ENCODE data around the gene BET1L. TPM values are rescaled to one million over a fixed set of nuclear protein-coding genes. Genes with fewer than 3 reads are reported as not detected.
"Not testable (repeated sequence)": the region's sequence is repeated elsewhere in the genome, so short reads cannot be mapped to it uniquely, and the experiment has no call there.

Gene BET1L
- total and polyA plus RNA-seq, 4 experiments from 2014 or later: 61.9 to 129 (median 93.2) TPM

GRCh38 chr11:223884-224283, 16.7 kb upstream of the BET1L start:
- H3K4me3 Mint-ChIP-seq: no peak overlapping the region
- intact Hi-C loops (cut with micrococcal nuclease): no loop called here
- H3K27ac Mint-ChIP-seq: no peak overlapping the region
- H3K9me3 ChIP-seq (ENCODE audit: control insufficient read depth in 1 of 2, low read length in 2 of 2): no peaks in the 10 kb centered on the region
- H3K27ac ChIP-seq (ENCODE audit: low read depth, low read length): no peak overlapping the region
- H3K4me3 ChIP-seq (ENCODE audit: low read length in 2 of 2): no peak overlapping the region
- peaks cover 4% of the 10 kb centered on the region for H3K36me3 ChIP-seq (ENCODE audit: insufficient read depth, low read length)
- peaks cover 0 to 1% (median 0%) of the 10 kb centered on the region in 8 donors for H3K9me3 Mint-ChIP-seq
- no peaks in the 10 kb centered on the region for H3K27me3 ChIP-seq (ENCODE audit: insufficient read depth, low read length)
- peaks cover 25% of the 10 kb centered on the region in 2 donors for H3K36me3 Mint-ChIP-seq
- H3K4me1 ChIP-seq (ENCODE audit: insufficient read depth, low read length): no peaks in the 10 kb centered on the region
- DNase-seq: no peak
- peaks cover 0 to 10% (median 5%) of the 10 kb centered on the region in 4 donors for H3K4me1 Mint-ChIP-seq
- POLR2A ChIA-PET (ENCODE audit: partially characterized antibody): interaction anchor here (1.1 to 2.8 kb wide), 2 partner anchors 8 to 15 kb away, joined by 5 to 9 read pairs; no protein-coding TSS in a partner anchor
- no peaks in the 10 kb centered on the region for H3K27me3 Mint-ChIP-seq
- CTCF ChIA-PET (ENCODE audit: partially characterized antibody): no interaction called here

- ChIA-PET CTCF (ENCODE audit: partially characterized antibody) (interaction anchor here (0.9 kb wide), 1 partner anchor 25 kb away, joined by 3 read pairs; no protein-coding TSS in a partner anchor), POLR2A (ENCODE audit: partially characterized antibody) (interaction anchor here (1.5 to 2.8 kb wide), 2 partner anchors 11 to 15 kb away, joined by 5 to 9 read pairs; no protein-coding TSS in a partner anchor)
- intact Hi-C loops (cut with micrococcal nuclease): no loop called here
Observed at GRCh38 chr11:223026-223789, 16.0 kb upstream of the BET1L start.

GRCh38 chr11:221998-222789, 15.0 kb upstream of the BET1L start:
- intact Hi-C loops (cut with micrococcal nuclease): no loop called here
- ChIA-PET CTCF (ENCODE audit: partially characterized antibody) (interaction anchor here (0.9 kb wide), 1 partner anchor 26 kb away, joined by 3 read pairs; no protein-coding TSS in a partner anchor), POLR2A (ENCODE audit: partially characterized antibody) (interaction anchor here (1.5 to 2.8 kb wide), 2 partner anchors 10 to 14 kb away, joined by 5 to 9 read pairs; no protein-coding TSS in a partner anchor)
- peaks cover 25 to 27% of the 10 kb centered on the region in 2 donors for H3K36me3 Mint-ChIP-seq
- H3K27ac ChIP-seq (ENCODE audit: low read depth, low read length): no peak overlapping the region
- DNase-seq: no peak
- H3K4me3 ChIP-seq (ENCODE audit: low read length in 2 of 2): no peak overlapping the region
- no peaks in the 10 kb centered on the region for H3K4me1 ChIP-seq (ENCODE audit: insufficient read depth, low read length)
- peaks cover 0 to 3% (median 0%) of the 10 kb centered on the region in 8 donors for H3K9me3 Mint-ChIP-seq
- peak overlapping the region in 1 of 7 donors; percentile 15 for H3K27ac Mint-ChIP-seq
- H3K27me3 Mint-ChIP-seq: no peaks in the 10 kb centered on the region
- H3K4me1 Mint-ChIP-seq: peaks cover 0 to 4% (median 3%) of the 10 kb centered on the region in 4 donors
- no peaks in the 10 kb centered on the region for H3K27me3 ChIP-seq (ENCODE audit: insufficient read depth, low read length)
- no peaks in the 10 kb centered on the region for H3K9me3 ChIP-seq (ENCODE audit: control insufficient read depth in 1 of 2, low read length in 2 of 2)
- H3K4me3 Mint-ChIP-seq: no peak overlapping the region
- H3K36me3 ChIP-seq (ENCODE audit: insufficient read depth, low read length): peaks cover 4% of the 10 kb centered on the region

More at GRCh38 chr11:223026-223789, 16.0 kb upstream of the BET1L start:
- Mint-ChIP-seq H3K27ac (peak overlapping the region in 1 of 7 donors; percentile 15), H3K4me3 (no peak overlapping the region), H3K27me3 (no peaks in the 10 kb centered on the region), H3K4me1 (peaks cover 0 to 7% (median 3%) of the 10 kb centered on the region in 4 donors), H3K36me3 (peaks cover 20 to 25% of the 10 kb centered on the region in 2 donors), H3K9me3 (peaks cover 0 to 1% (median 0%) of the 10 kb centered on the region in 8 donors)
- no peak overlapping the region for H3K4me3 ChIP-seq (ENCODE audit: low read length in 2 of 2)
- no peak overlapping the region for H3K27ac ChIP-seq (ENCODE audit: low read depth, low read length)
- H3K27me3 ChIP-seq (ENCODE audit: insufficient read depth, low read length): no peaks in the 10 kb centered on the region
- H3K36me3 ChIP-seq (ENCODE audit: insufficient read depth, low read length): peaks cover 4% of the 10 kb centered on the region
- no peaks in the 10 kb centered on the region for H3K9me3 ChIP-seq (ENCODE audit: control insufficient read depth in 1 of 2, low read length in 2 of 2)
- H3K4me1 ChIP-seq (ENCODE audit: insufficient read depth, low read length): no peaks in the 10 kb centered on the region
- DNase-seq: no peak

GRCh38 chr11:221539-221938, 14.3 kb upstream of the BET1L start:
- Mint-ChIP-seq H3K27ac (no peak overlapping the region), H3K27me3 (no peaks in the 10 kb centered on the region), H3K36me3 (peaks cover 25 to 27% of the 10 kb centered on the region in 2 donors), H3K4me1 (peaks cover 0 to 4% (median 3%) of the 10 kb centered on the region in 4 donors), H3K4me3 (no peak overlapping the region), H3K9me3 (peaks cover 0 to 3% (median 0%) of the 10 kb centered on the region in 8 donors)
- ChIA-PET POLR2A (ENCODE audit: partially characterized antibody) (no interaction called here), CTCF (ENCODE audit: partially characterized antibody) (no interaction called here)
- Histone ChIP-seq H3K36me3 (ENCODE audit: insufficient read depth, low read length) (peaks cover 4% of the 10 kb centered on the region), H3K27me3 (ENCODE audit: insufficient read depth, low read length) (no peaks in the 10 kb centered on the region), H3K4me1 (ENCODE audit: insufficient read depth, low read length) (no peaks in the 10 kb centered on the region), H3K4me3 (ENCODE audit: low read length in 2 of 2) (no peak overlapping the region), H3K27ac (ENCODE audit: low read depth, low read length) (no peak overlapping the region), H3K9me3 (ENCODE audit: control insufficient read depth in 1 of 2, low read length in 2 of 2) (no peaks in the 10 kb centered on the region)
- intact Hi-C loops (cut with micrococcal nuclease): no loop called here
- no peak for DNase-seq

- intact Hi-C loops (cut with micrococcal nuclease); H3K27me3 Mint-ChIP-seq; H3K27ac Mint-ChIP-seq; DNase-seq; H3K4me3 ChIP-seq (ENCODE audit: low read length in 2 of 2); H3K9me3 ChIP-seq (ENCODE audit: control insufficient read depth in 1 of 2, low read length in 2 of 2); H3K27me3 ChIP-seq (ENCODE audit: insufficient read depth, low read length); CTCF ChIA-PET (ENCODE audit: partially characterized antibody); H3K4me1 ChIP-seq (ENCODE audit: insufficient read depth, low read length); H3K27ac ChIP-seq (ENCODE audit: low read depth, low read length); H3K9me3 Mint-ChIP-seq; H3K4me1 Mint-ChIP-seq; H3K4me3 Mint-ChIP-seq; POLR2A ChIA-PET (ENCODE audit: partially characterized antibody); H3K36me3 ChIP-seq (ENCODE audit: insufficient read depth, low read length): not testable (repeated sequence)
- H3K36me3 Mint-ChIP-seq: peaks cover 21 to 29% of the 10 kb centered on the region in 2 donors
Observed at GRCh38 chr11:220641-221215, 13.5 kb upstream of the BET1L start.

GRCh38 chr11:218815-219593, 11.8 kb upstream of the BET1L start:
- intact Hi-C loops (cut with micrococcal nuclease): no loop called here

More at GRCh38 chr11:218815-219593, 11.8 kb upstream of the BET1L start:
- Histone ChIP-seq H3K4me3 (ENCODE audit: low read length in 2 of 2) (no peak overlapping the region), H3K36me3 (ENCODE audit: insufficient read depth, low read length) (peaks cover 12% of the 10 kb centered on the region), H3K27me3 (ENCODE audit: insufficient read depth, low read length) (no peaks in the 10 kb centered on the region), H3K4me1 (ENCODE audit: insufficient read depth, low read length) (no peaks in the 10 kb centered on the region), H3K27ac (ENCODE audit: low read depth, low read length) (no peak overlapping the region), H3K9me3 (ENCODE audit: control insufficient read depth in 1 of 2, low read length in 2 of 2) (no peaks in the 10 kb centered on the region)
- H3K4me3 Mint-ChIP-seq: no peak overlapping the region
- DNase-seq: no peak
- H3K9me3 Mint-ChIP-seq: peaks cover 0 to 3% (median 0%) of the 10 kb centered on the region in 8 donors
- CTCF ChIA-PET (ENCODE audit: partially characterized antibody): interaction anchor here (0.8 kb wide), 1 partner anchor 33 kb away, joined by 3 read pairs; no protein-coding TSS in a partner anchor
- POLR2A ChIA-PET (ENCODE audit: partially characterized antibody): interaction anchor here (1.8 kb wide), 1 partner anchor 11 kb away, joined by 7 read pairs; the partner anchor contains the start of genes BET1L and RIC8A
- no peaks in the 10 kb centered on the region for H3K27me3 Mint-ChIP-seq
- peaks cover 26 to 41% of the 10 kb centered on the region in 2 donors for H3K36me3 Mint-ChIP-seq
- H3K4me1 Mint-ChIP-seq: peaks cover 0 to 4% (median 1%) of the 10 kb centered on the region in 4 donors
- H3K27ac Mint-ChIP-seq: peak overlapping the region in 1 of 7 donors; percentile 16
